Measurements from ENCODE around the gene LRRC3.

LRRC3 gene

GRCh38 chr21:44477131-44477530 lies 21.8 kb downstream of the LRRC3 start:
- no peak overlapping the region for H3K9ac ChIP-seq (ENCODE audit: low read length)
- H3K4me1 ChIP-seq (ENCODE audit: low read length), result no peaks in the 10 kb centered on the region
- no peaks in the 10 kb centered on the region for H4K20me1 ChIP-seq (ENCODE audit: insufficient read depth, low read length)
- H3K36me3 ChIP-seq (replicated peaks; ENCODE audit: insufficient read depth, low read length), result no peaks in the 10 kb centered on the region
- no peak overlapping the region for H3K4me2 ChIP-seq (ENCODE audit: low read depth, low read length)
- H2AFZ ChIP-seq (ENCODE audit: low read length), result no peak overlapping the region
- no peak for DNase-seq
- H3K4me3 ChIP-seq (ENCODE audit: low read length), result no peak overlapping the region
- no peaks in the 10 kb centered on the region for H3K9me3 ChIP-seq (replicated peaks; ENCODE audit: insufficient read depth, low read length)
- H3K79me2 ChIP-seq (ENCODE audit: low read length), result no peaks in the 10 kb centered on the region
- TF ChIP-seq CTCF (IDR thresholded peaks at IDR 0.05; ENCODE audit: low read length), result no peak
- no peak for TF ChIP-seq EZH2 (optimal IDR thresholded peaks at IDR 0.05; ENCODE audit: low read depth, low read length)
- TF ChIP-seq EZH2phosphoT487 (IDR thresholded peaks at IDR 0.05; ENCODE audit: low read length), result no peak
- H3F3A ChIP-seq (ENCODE audit: insufficient read depth, low read length), result no peaks in the 10 kb centered on the region
- peaks cover 19% of the 10 kb centered on the region for H3K27me3 ChIP-seq (replicated peaks; ENCODE audit: insufficient read depth, low read length)
- H3K27ac ChIP-seq (ENCODE audit: low read length), result no peak overlapping the region
- H3K9me2 ChIP-seq (replicated peaks; ENCODE audit: insufficient read depth, low read length), result no peaks in the 10 kb centered on the region

DNA sequence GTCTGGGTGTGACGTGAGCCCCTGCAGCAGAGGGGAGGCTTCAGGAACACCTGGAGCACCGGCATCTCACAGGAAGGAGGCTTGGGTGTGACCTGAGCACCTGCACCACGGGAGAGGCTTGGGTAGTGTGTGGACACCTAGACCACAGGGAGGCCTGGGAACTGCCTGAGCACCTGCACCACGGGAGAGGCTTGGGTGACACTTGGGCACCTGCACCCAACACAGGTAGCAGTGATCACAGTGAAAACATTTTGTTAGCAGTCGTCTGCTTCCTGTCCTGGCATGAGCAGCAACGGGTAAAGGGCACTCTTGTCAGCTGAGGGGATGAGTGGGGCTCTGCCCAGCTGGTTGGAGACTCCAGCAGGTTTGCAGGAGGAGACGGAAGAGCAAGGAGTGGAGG lies 22.4 kb downstream of the LRRC3 start:
- H4K20me1 ChIP-seq (ENCODE audit: insufficient read depth, low read length), result no peaks in the 10 kb centered on the region
- H3K9me2 ChIP-seq (replicated peaks; ENCODE audit: insufficient read depth, low read length), result no peaks in the 10 kb centered on the region
- no peak for DNase-seq
- H3K36me3 ChIP-seq (replicated peaks; ENCODE audit: insufficient read depth, low read length), result no peaks in the 10 kb centered on the region
- no peaks in the 10 kb centered on the region for H3K79me2 ChIP-seq (ENCODE audit: low read length)
- H3K27me3 ChIP-seq (replicated peaks; ENCODE audit: insufficient read depth, low read length), result peaks cover 24% of the 10 kb centered on the region
- no peak overlapping the region for H3K4me2 ChIP-seq (ENCODE audit: low read depth, low read length)
- H3K9ac ChIP-seq (ENCODE audit: low read length), result no peak overlapping the region
- H3K9me3 ChIP-seq (replicated peaks; ENCODE audit: insufficient read depth, low read length), result no peaks in the 10 kb centered on the region
- no peaks in the 10 kb centered on the region for H3F3A ChIP-seq (ENCODE audit: insufficient read depth, low read length)
- no peak overlapping the region for H3K27ac ChIP-seq (ENCODE audit: low read length)
- H2AFZ ChIP-seq (ENCODE audit: low read length), result no peak overlapping the region
- TF ChIP-seq EZH2 (optimal IDR thresholded peaks at IDR 0.05; ENCODE audit: low read depth, low read length) (no peak), EZH2phosphoT487 (IDR thresholded peaks at IDR 0.05; ENCODE audit: low read length) (no peak)
- H3K4me3 ChIP-seq (ENCODE audit: low read length), result no peak overlapping the region
- no peaks in the 10 kb centered on the region for H3K4me1 ChIP-seq (ENCODE audit: low read length)

DNA sequence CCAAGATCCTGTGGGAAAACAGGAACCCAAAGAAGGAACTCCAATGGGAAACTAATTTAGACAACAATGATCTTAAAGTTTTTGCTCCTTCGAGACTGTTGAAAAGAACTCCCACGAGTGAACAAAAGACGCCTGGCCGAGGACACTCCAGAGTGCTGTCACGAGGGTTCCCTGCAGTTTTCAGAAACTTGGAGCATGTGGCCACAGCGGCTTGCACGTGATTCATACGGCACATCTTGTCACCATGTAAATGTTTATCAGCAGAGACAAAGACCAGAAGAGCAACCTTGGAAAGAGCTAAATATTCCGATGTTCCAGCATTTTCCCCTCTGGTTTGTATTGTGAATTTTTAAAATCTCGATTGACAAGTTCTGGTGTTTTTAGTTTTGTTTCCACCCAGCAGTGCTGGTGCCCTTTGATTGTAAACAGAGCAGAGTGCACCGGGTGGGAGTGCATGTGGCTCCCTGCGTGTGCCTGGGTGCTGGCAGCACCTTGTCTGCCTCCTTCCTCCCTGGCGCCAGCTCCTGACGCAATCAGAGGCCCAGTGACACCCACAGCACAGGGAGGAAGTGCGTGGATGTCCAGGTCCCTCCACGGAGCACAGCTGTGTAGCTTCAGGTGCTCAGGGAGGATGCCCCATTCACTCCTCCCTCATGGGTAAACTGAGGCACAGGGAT lies 23.0 kb downstream of the LRRC3 start:
- Histone ChIP-seq H3K79me2 (ENCODE audit: low read length) (no peaks in the 10 kb centered on the region), H3K27me3 (replicated peaks; ENCODE audit: insufficient read depth, low read length) (peaks cover 30% of the 10 kb centered on the region), H3K9ac (ENCODE audit: low read length) (no peak overlapping the region), H4K20me1 (ENCODE audit: insufficient read depth, low read length) (no peaks in the 10 kb centered on the region), H3K9me2 (replicated peaks; ENCODE audit: insufficient read depth, low read length) (no peaks in the 10 kb centered on the region), H3K9me3 (replicated peaks; ENCODE audit: insufficient read depth, low read length) (no peaks in the 10 kb centered on the region), H2AFZ (ENCODE audit: low read length) (no peak overlapping the region), H3F3A (ENCODE audit: insufficient read depth, low read length) (no peaks in the 10 kb centered on the region), H3K27ac (ENCODE audit: low read length) (no peak overlapping the region), H3K36me3 (replicated peaks; ENCODE audit: insufficient read depth, low read length) (no peaks in the 10 kb centered on the region), H3K4me1 (ENCODE audit: low read length) (no peaks in the 10 kb centered on the region), H3K4me2 (ENCODE audit: low read depth, low read length) (no peak overlapping the region), H3K4me3 (ENCODE audit: low read length) (no peak overlapping the region)
- TF ChIP-seq CTCF (IDR thresholded peaks at IDR 0.05; ENCODE audit: low read length) (no peak), EZH2phosphoT487 (IDR thresholded peaks at IDR 0.05; ENCODE audit: low read length) (no peak), EZH2 (optimal IDR thresholded peaks at IDR 0.05; ENCODE audit: low read depth, low read length) (no peak)
- no peak for DNase-seq

DNA sequence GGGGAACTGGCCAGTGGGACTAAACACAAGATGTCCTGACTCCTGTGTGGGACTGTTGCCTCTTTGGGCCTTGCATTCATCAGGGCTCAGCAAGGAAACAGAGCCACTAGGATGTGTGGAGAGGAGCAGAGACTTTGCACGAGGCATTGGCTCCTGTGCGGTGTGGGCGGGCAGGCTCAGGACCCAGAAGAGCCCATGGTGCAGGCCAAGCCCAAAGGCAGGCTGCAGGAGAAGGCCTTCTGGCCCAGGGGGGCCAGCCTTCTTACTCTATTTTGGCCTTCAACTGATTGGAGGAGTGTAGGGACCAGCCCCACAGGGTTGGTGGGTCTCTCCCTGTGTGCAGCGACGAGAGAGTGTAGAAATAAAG lies 23.5 kb downstream of the LRRC3 start:
- H3K4me2 ChIP-seq (ENCODE audit: low read depth, low read length), result no peak overlapping the region
- H3K4me1 ChIP-seq (ENCODE audit: low read length), result no peaks in the 10 kb centered on the region
- H3K27me3 ChIP-seq (replicated peaks; ENCODE audit: insufficient read depth, low read length), result peaks cover 35% of the 10 kb centered on the region
- H3K9me2 ChIP-seq (replicated peaks; ENCODE audit: insufficient read depth, low read length), result no peaks in the 10 kb centered on the region
- no peaks in the 10 kb centered on the region for H3K79me2 ChIP-seq (ENCODE audit: low read length)
- no peaks in the 10 kb centered on the region for H3K9me3 ChIP-seq (replicated peaks; ENCODE audit: insufficient read depth, low read length)
- no peak overlapping the region for H2AFZ ChIP-seq (ENCODE audit: low read length)
- no peaks in the 10 kb centered on the region for H4K20me1 ChIP-seq (ENCODE audit: insufficient read depth, low read length)
- DNase-seq, result no peak
- H3K9ac ChIP-seq (ENCODE audit: low read length), result no peak overlapping the region
- H3K4me3 ChIP-seq (ENCODE audit: low read length), result no peak overlapping the region
- H3K36me3 ChIP-seq (replicated peaks; ENCODE audit: insufficient read depth, low read length), result no peaks in the 10 kb centered on the region
- no peak for TF ChIP-seq EZH2 (optimal IDR thresholded peaks at IDR 0.05; ENCODE audit: low read depth, low read length)
- TF ChIP-seq EZH2phosphoT487 (IDR thresholded peaks at IDR 0.05; ENCODE audit: low read length), result no peak
- no peak for TF ChIP-seq CTCF (IDR thresholded peaks at IDR 0.05; ENCODE audit: low read length)
- no peak overlapping the region for H3K27ac ChIP-seq (ENCODE audit: low read length)
- H3F3A ChIP-seq (ENCODE audit: insufficient read depth, low read length), result no peaks in the 10 kb centered on the region

Data from MM.1S (cell line).